NCI-H69 (cell line): ENCODE results near the gene PTPRJ.

ENCODE experiments used
- DNase-seq: peaks from one replicate; lab custom pipeline; 2025; lab: John Stamatoyannopoulos, UW

The PTPRJ gene

GRCh38 chr11:47967577-47968525 lies 12.5 kb upstream of the PTPRJ start:
- no peak for DNase-seq

- DNase-seq, result no peak
Observed at GRCh38 chr11:47969401-47969800, 11.0 kb upstream of the PTPRJ start.

- peak; percentile 66 for DNase-seq
Observed at GRCh38 chr11:47971501-47971900, 8.9 kb upstream of the PTPRJ start.

GRCh38 chr11:47973173-47973572 lies 7.2 kb upstream of the PTPRJ start:
- no peak for DNase-seq

GRCh38 chr11:47976931-47977330 lies 3.4 kb upstream of the PTPRJ start:
- no peak for DNase-seq

GRCh38 chr11:47977623-47978022 lies 2.7 kb upstream of the PTPRJ start:
- DNase-seq, result no peak

- peak; percentile 59 for DNase-seq
Observed at GRCh38 chr11:47979378-47980087, 826 bp upstream of the PTPRJ start.

GRCh38 chr11:47980907-47981621 lies 705 bp downstream of the PTPRJ start:
- DNase-seq, result peak; percentile 58

- DNase-seq, result no peak
Observed at GRCh38 chr11:47981667-47982404, 1.5 kb downstream of the PTPRJ start.

- no peak for DNase-seq
Observed at GRCh38 chr11:47982616-47983015, 2.3 kb downstream of the PTPRJ start.

- DNase-seq, result no peak
Observed at GRCh38 chr11:47983464-47984397, 3.4 kb downstream of the PTPRJ start.

GRCh38 chr11:47986219-47986618 lies 5.9 kb downstream of the PTPRJ start:
- DNase-seq, result no peak

GRCh38 chr11:47986742-47987141 lies 6.4 kb downstream of the PTPRJ start:
- no peak for DNase-seq

- DNase-seq, result no peak
Observed at GRCh38 chr11:47987310-47987709, 7.0 kb downstream of the PTPRJ start.

GRCh38 chr11:47987781-47988180 lies 7.4 kb downstream of the PTPRJ start:
- DNase-seq, result no peak

GRCh38 chr11:47989779-47990178 lies 9.4 kb downstream of the PTPRJ start:
- DNase-seq, result no peak

- peak; percentile 76 for DNase-seq
Observed at GRCh38 chr11:47991266-47991830, 11.0 kb downstream of the PTPRJ start.

GRCh38 chr11:47991894-47992293 lies 11.5 kb downstream of the PTPRJ start:
- no peak for DNase-seq

- no peak for DNase-seq
Observed at GRCh38 chr11:47992959-47993820, 12.8 kb downstream of the PTPRJ start.
